GM23248 (cell line): ENCODE measurements around the gene CAMKMT. TPM values are rescaled to one million over a fixed set of nuclear protein-coding genes. Genes with fewer than 3 reads are reported as not detected.

ENCODE experiments used
- DNase-seq: peaks from one replicate; pipeline ENCODE4 v3.0.0-alpha.2; 2015
- H2AFZ ChIP-seq: fragments of 200-600 bp; sonication (generic); 2 replicates; pipeline ENCODE4 v1.6.1; 2016; ENCODE audit warnings: antibody characterized with exemption
- H3F3A ChIP-seq: fragments of 200-600 bp; sonication (generic); 2 replicates; pipeline ENCODE4 v1.6.1; 2016; ENCODE audit warnings: mild to moderate bottlenecking, antibody characterized with exemption, mixed run types; ENCODE audit not compliant: insufficient read depth
- H3K27ac ChIP-seq: fragments of 200-600 bp; sonication (generic); 2 replicates; pipeline ENCODE4 v1.5.1; 2016; ENCODE audit warnings: mild to moderate bottlenecking
- H3K27me3 ChIP-seq: fragments of 200-600 bp; sonication (generic); replicated peaks from 2 replicates; pipeline ENCODE4 v1.6.1; 2016; ENCODE audit warnings: mild to moderate bottlenecking; ENCODE audit not compliant: insufficient read depth
- H3K36me3 ChIP-seq: fragments of 200-600 bp; sonication (generic); 2 replicates; pipeline ENCODE4 v1.6.1; 2016; ENCODE audit warnings: low read depth, mild to moderate bottlenecking
- H3K4me1 ChIP-seq: fragments of 200-600 bp; sonication (generic); 2 replicates; pipeline ENCODE4 v1.6.1; 2016; ENCODE audit warnings: mild to moderate bottlenecking; ENCODE audit not compliant: insufficient read depth
- H3K4me2 ChIP-seq: fragments of 200-600 bp; sonication (generic); one replicate; pipeline ENCODE4 v1.6.1; 2016; ENCODE audit warnings: mild to moderate bottlenecking; ENCODE audit not compliant: unreplicated experiment
- H3K4me3 ChIP-seq: fragments of 200-600 bp; sonication (generic); 2 replicates; pipeline ENCODE4 v1.5.1; 2016; ENCODE audit warnings: mild to moderate bottlenecking
- H3K79me2 ChIP-seq: fragments of 200-600 bp; sonication (generic); 2 replicates; pipeline ENCODE4 v1.6.1; 2016; ENCODE audit warnings: mild to moderate bottlenecking; ENCODE audit not compliant: insufficient read depth
- H3K9ac ChIP-seq: fragments of 200-600 bp; sonication (generic); 2 replicates; pipeline ENCODE4 v1.6.1; 2016; ENCODE audit warnings: mild to moderate bottlenecking
- H3K9me2 ChIP-seq: fragments of 200-600 bp; sonication (generic); 2 replicates; pipeline ENCODE4 v1.6.1; 2016; ENCODE audit warnings: mixed run types, mild to moderate bottlenecking, moderate library complexity; ENCODE audit not compliant: insufficient read depth
- H3K9me3 ChIP-seq: fragments of 200-600 bp; sonication (generic); one replicate; pipeline ENCODE4 v1.6.1; 2017; ENCODE audit warnings: low read depth
- H4K20me1 ChIP-seq: fragments of 200-600 bp; sonication (generic); 2 replicates; pipeline ENCODE4 v1.6.0; 2016; ENCODE audit not compliant: insufficient read depth
- EZH2 ChIP-seq: fragments of 200-600 bp; sonication (generic); IDR thresholded peaks from 2 replicates; pipeline ENCODE4 v1.6.1; 2018; ENCODE audit warnings: antibody characterized with exemption, mild to moderate bottlenecking; ENCODE audit not compliant: insufficient read depth, poor library complexity, severe bottlenecking
- EZH2phosphoT487 ChIP-seq: fragments of 200-600 bp; sonication (generic); IDR thresholded peaks from 2 replicates; pipeline ENCODE4 v1.6.1; 2018; ENCODE audit warnings: antibody characterized with exemption, moderate library complexity, mild to moderate bottlenecking, low read depth; ENCODE audit not compliant: insufficient read depth
- WGBS, 2 experiments: methylation state at CpG; one replicate each; pipeline ENCODE4 v1.1.6; 2015 to 2017; ENCODE audit warnings: low lambda C conversion rate in 2 of 2, low coverage in 1 of 2; ENCODE audit errors: missing lambda C conversion rate in 2 of 2; 5-methylcytosine and 5-hydroxymethylcytosine counted together
- in situ Hi-C: fragments of 300-500 bp; cut with MboI; formaldehyde crosslinking; loops from 2 replicates; pipeline ENCODE4 v1.15.0; 2020
- polyA plus RNA-seq: library from polyadenylated mRNA; unstranded; fragments of >200 nt; fragmentation: Nextera tagmentation; extraction: Ambion mirVana; gene quantifications from 2 replicates; pipeline ENCODE4 v1.2.1, GENCODE V29; 2016
- total RNA-seq: library from RNA; depleted of rRNA; stranded (reverse); fragments of >200 nt; shearing (Covaris generic); gene quantifications from 2 replicates; pipeline ENCODE4 v1.2.3, GENCODE V29; 2014

The CAMKMT gene
- total and polyA plus RNA-seq, 2 experiments from 2014 or later = 3.1 to 6.9 TPM

GRCh38 chr2:44713170-44713569, 351.4 kb downstream of the CAMKMT start:
- in situ Hi-C loops = loop anchor here (25.0 kb wide), 2 partner anchors 226 to 676 kb away; no protein-coding TSS in a partner anchor
- Histone ChIP-seq H2AFZ (no peak overlapping the region), H3K9ac (no peak overlapping the region), H3F3A (peaks cover 15% of the 10 kb centered on the region), H3K79me2 (no peaks in the 10 kb centered on the region), H3K4me2 (no peak overlapping the region), H3K9me2 (no peaks in the 10 kb centered on the region), H3K4me1 (peaks cover 15% of the 10 kb centered on the region), H3K9me3 (no peaks in the 10 kb centered on the region), H3K36me3 (no peaks in the 10 kb centered on the region), H3K27me3 (0 out of 2 replicates have a peak, but pooled peaks cover 4% of the 10 kb centered on the region), H3K27ac (no peak overlapping the region), H3K4me3 (no peak overlapping the region), H4K20me1 (no peaks in the 10 kb centered on the region)
- DNase-seq = no peak
- WGBS, 2 experiments = 28% methylated on average over 3 of the region's 3 CpGs
- TF ChIP-seq EZH2 = no peak
- no peak for TF ChIP-seq EZH2phosphoT487

- H3K9me3 ChIP-seq = no peaks in the 10 kb centered on the region
- peak overlapping the region; percentile 47 for H3K4me2 ChIP-seq
- 0 out of 2 replicates have a peak, but pooled peaks cover 4% of the 10 kb centered on the region for H3K27me3 ChIP-seq
- WGBS, 2 experiments = 37 to 40% methylated on average over 3 of the region's 3 CpGs
- DNase-seq = peak; percentile 82
- no peaks in the 10 kb centered on the region for H3K36me3 ChIP-seq
- no peaks in the 10 kb centered on the region for H3K79me2 ChIP-seq
- no peaks in the 10 kb centered on the region for H3K9me2 ChIP-seq
- H3K27ac ChIP-seq = peak overlapping the region; percentile 53
- peaks cover 15% of the 10 kb centered on the region for H3F3A ChIP-seq
- peak overlapping the region; percentile 18; the same call in 1 of the 2 replicates for H2AFZ ChIP-seq
- in situ Hi-C loops = loop anchor here (25.0 kb wide), 2 partner anchors 228 to 678 kb away; no protein-coding TSS in a partner anchor
- H3K4me3 ChIP-seq = peak overlapping the region; percentile 13; the same call in 1 of the 2 replicates
- H4K20me1 ChIP-seq = no peaks in the 10 kb centered on the region
- TF ChIP-seq EZH2phosphoT487 = 0 out of 2 replicates have a peak, but pooled peaks have one; percentile 30
- no peak for TF ChIP-seq EZH2
- peak overlapping the region; percentile 15; the same call in 1 of the 2 replicates for H3K9ac ChIP-seq
- peaks cover 15% of the 10 kb centered on the region for H3K4me1 ChIP-seq
These were observed 353.9 kb downstream of the CAMKMT start for GRCh38 chr2:44715671-44716081.

- no peak overlapping the region for H2AFZ ChIP-seq
- H3K9ac ChIP-seq = peak overlapping the region; percentile 15; the same call in 1 of the 2 replicates
These were observed 354.4 kb downstream of the CAMKMT start for GRCh38 chr2:44716131-44716530.

GRCh38 chr2:44718431-44718830, 356.7 kb downstream of the CAMKMT start:
- no peaks in the 10 kb centered on the region for H3K36me3 ChIP-seq
- in situ Hi-C loops = loop anchor here (25.0 kb wide), 2 partner anchors 231 to 681 kb away; no protein-coding TSS in a partner anchor
- H3K9ac ChIP-seq = no peak overlapping the region
- no peaks in the 10 kb centered on the region for H4K20me1 ChIP-seq
- H3K9me2 ChIP-seq = no peaks in the 10 kb centered on the region
- no peaks in the 10 kb centered on the region for H3K9me3 ChIP-seq
- 0 out of 2 replicates have a peak, but pooled peaks cover 4% of the 10 kb centered on the region for H3K27me3 ChIP-seq
- no peak overlapping the region for H3K27ac ChIP-seq
- H3K4me3 ChIP-seq = no peak overlapping the region
- H2AFZ ChIP-seq = no peak overlapping the region
- DNase-seq = no peak
- no peak overlapping the region for H3K4me2 ChIP-seq
- 93 to 94% methylated on average over 3 of the region's 3 CpGs for WGBS, 2 experiments
- H3F3A ChIP-seq = peaks cover 15% of the 10 kb centered on the region
- no peaks in the 10 kb centered on the region for H3K79me2 ChIP-seq
- peaks cover 21% of the 10 kb centered on the region for H3K4me1 ChIP-seq
- TF ChIP-seq EZH2phosphoT487 (no peak), EZH2 (no peak)

More at GRCh38 chr2:44716131-44716530, 354.4 kb downstream of the CAMKMT start:
- Histone ChIP-seq H3K4me3 (peak overlapping the region; percentile 13; the same call in 1 of the 2 replicates), H3K9me2 (no peaks in the 10 kb centered on the region), H4K20me1 (no peaks in the 10 kb centered on the region), H3K79me2 (no peaks in the 10 kb centered on the region), H3K36me3 (no peaks in the 10 kb centered on the region), H3K9me3 (no peaks in the 10 kb centered on the region), H3K27ac (peak overlapping the region; percentile 53), H3K4me2 (peak overlapping the region; percentile 47), H3K4me1 (peaks cover 15% of the 10 kb centered on the region), H3K27me3 (0 out of 2 replicates have a peak, but pooled peaks cover 4% of the 10 kb centered on the region), H3F3A (peaks cover 15% of the 10 kb centered on the region)
- DNase-seq = peak; percentile 71
- no peak for TF ChIP-seq EZH2
- no peak for TF ChIP-seq EZH2phosphoT487
- in situ Hi-C loops = loop anchor here (25.0 kb wide), 2 partner anchors 229 to 679 kb away; no protein-coding TSS in a partner anchor
- 31 to 36% methylated on average over 3 of the region's 3 CpGs for WGBS, 2 experiments
